Measurements from ENCODE around the gene CDRT15L2.
"Not testable (repeated sequence)": the region's sequence is repeated elsewhere in the genome, so short reads cannot be mapped to it uniquely, and the experiment has no call there.

Gene CDRT15L2

DNA sequence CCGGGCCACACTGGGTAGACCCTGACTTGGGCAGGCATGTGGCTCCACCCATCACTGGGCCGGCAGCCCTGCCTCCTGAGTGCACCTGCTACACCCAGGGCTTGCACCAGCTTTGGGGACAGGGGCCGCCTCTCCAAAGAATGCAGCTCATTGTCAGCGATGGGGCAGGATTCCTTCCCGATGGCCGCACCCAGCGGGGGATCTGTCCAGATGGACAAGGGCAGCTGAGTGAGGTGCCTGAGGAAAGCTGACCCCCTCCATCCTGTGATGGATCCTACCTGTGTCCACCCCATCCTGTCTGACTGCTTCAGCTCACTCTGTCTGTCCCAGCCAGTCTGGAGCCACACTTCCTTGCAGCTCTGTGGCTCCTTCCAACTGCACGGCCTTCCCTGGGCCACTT lies 10.9 kb upstream of the CDRT15L2 start:
- not testable (repeated sequence) for FAIRE-seq; DNase-seq (ENCODE audit: extremely low spot score, insufficient read length, low read depth)

DNA sequence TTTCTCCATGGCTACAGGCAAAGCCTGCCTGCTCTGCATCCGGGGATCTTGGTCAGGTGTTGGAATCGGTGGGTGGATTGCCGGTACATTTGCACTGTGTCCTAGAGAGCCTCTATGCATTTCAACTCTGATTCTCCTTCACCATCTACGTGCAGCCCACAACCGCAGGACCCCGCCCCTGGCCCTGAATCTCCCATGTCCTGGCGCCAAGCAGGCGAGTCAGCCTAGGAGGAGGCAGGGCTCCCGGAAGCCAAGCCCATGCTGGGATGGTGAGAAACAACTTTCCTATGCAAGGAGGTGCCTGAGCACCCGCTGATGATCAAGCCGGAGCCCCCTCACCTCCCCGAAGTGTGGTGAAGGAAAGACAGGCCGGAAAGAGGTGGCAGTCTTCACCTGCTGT lies 7.9 kb upstream of the CDRT15L2 start:
- not testable (repeated sequence) for DNase-seq (ENCODE audit: extremely low spot score, insufficient read length, low read depth); FAIRE-seq

DNA sequence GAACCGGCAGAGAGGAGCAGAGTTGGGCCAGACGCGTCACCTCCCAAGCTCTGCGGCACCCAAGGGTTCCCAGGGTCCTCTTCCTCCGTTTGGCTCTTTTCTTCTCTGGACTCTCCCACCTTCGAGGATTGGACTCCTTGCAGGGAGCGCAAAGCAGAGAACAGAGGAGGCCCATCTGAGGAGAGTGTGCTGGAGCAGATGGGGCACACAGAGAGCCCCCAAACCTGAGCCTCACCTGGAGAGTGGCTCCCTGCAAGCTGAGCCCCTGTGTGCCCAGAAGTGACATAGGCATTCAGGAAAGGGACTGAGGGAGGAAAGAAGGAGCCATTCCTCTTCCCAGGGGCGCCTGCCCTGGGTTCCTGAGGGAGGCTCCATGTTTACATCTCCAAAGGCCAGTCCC lies 6.3 kb upstream of the CDRT15L2 start:
- not testable (repeated sequence) for DNase-seq (ENCODE audit: extremely low spot score, insufficient read length, low read depth); FAIRE-seq

DNA sequence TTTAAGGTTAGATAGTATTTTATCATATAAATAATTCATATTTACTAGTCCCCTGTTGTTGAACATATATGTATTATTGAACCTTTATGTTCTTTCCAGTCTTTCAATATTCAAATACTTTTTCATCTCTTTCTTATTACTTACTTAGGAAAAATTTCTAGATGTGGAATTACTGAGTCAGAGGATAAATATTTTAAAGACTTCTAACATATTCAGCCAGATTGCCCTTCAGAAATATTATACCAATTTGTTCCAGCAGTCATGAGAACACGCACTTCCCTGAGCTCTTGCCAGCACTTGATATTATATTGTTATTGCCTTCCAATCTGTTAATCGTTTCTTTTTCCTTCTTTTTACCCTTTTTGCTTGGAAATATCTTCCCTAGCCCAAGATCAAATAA lies 4.5 kb upstream of the CDRT15L2 start:
- not testable (repeated sequence) for FAIRE-seq; DNase-seq (ENCODE audit: extremely low spot score, insufficient read length, low read depth)

DNA sequence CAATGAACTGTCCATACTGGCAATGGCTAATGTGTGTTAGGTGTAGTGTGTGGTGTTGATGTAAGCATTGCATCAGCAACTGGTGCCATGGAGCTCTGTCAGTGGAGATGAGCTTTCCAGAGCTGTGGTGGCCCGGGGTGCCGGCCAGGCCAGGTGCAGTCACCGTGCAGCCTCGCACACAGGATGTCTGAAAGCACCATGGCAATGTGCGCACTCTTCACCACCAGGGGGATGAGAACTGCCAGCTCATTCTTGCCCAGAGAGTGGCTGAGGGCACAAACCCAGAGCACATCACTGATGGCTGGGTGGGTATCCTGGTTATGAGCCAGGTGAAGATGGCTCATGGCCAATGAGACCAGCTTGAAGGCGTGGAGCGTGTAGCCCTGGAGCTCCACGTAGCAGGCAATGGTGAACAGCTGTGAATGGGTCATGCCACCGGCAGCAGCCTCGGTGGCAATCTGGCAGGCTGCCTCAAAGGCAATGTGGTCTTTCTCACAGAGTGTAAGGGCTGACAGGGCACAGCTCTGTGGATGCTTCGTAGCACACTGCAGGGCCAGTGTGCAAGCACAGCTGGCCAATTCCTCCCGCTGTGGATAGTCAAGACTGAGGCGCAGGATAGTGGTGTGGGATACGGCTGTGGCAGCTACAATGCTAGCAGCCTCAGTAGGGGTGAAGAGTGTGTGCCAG lies 4.5 kb downstream of the CDRT15L2 start:
- DNase-seq (ENCODE audit: extremely low spot score, insufficient read length, low read depth); FAIRE-seq: not testable (repeated sequence)

DNA sequence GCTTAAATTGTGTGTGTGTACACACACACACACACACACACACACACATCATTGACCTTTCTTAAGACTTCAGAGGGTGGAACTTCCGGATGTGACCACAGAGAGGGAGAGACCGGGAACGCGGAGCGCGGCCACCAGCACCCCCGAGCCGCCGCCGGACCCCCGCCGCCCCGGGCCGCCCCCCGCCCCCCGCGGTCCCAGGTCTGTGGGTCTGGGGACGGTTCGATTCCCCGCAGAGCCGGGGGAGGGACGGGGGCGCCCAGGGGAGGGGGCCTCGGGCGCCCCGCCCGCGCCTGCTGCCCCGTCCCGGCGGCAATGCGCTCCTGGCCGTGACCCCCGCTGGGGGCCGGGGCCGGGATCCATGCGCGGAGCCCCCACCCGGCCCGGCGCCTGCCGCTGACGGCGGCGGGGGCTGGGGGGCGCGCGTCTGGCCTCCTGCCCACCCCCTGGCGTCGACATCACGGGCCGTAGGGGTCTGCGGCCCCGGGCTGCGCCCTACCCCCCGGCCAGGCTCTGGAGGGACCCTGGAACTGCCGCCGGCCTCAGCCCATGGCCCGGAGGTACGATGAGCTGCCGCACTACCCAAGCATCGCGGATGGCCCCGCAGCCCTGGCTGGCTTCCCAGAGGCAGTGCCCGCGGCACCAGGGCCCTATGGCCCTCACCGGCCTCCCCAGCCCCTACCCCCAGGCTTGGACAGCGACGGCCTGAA lies 9.4 kb downstream of the CDRT15L2 start:
- not testable (repeated sequence) for DNase-seq (ENCODE audit: extremely low spot score, insufficient read length, low read depth); FAIRE-seq

DNA sequence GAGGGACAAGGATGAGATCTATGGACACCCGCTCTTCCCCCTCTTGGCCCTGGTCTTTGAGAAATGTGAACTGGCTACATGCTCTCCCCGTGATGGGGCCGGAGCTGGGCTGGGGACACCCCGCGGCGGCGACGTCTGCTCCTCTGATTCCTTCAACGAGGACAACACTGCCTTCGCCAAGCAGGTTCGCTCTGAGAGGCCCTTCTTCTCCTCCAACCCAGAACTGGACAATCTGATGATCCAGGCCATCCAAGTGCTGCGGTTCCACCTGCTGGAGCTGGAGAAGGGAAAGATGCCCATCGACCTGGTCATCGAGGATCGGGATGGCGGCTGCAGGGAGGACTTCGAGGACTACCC lies 9.9 kb downstream of the CDRT15L2 start:
- FAIRE-seq; DNase-seq (ENCODE audit: extremely low spot score, insufficient read length, low read depth): not testable (repeated sequence)

DNA sequence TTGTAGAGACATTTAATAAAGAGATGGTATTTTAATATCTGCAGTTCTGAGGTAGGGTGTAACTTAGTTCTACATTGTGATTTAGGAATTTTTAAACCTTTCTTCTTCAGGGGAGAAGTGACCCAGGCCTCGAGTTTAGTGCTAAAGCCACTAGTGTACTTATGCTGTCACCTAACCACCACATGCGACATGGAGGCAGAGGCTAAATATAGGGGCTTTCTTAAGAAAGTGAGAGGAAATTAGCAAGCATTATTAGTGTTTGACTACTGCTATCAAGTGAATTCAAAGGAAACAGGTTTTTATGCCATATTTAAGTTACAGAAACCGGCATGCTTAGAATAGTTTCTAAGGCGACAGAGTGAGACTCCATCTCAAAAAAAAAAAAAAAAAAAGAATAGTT lies 11.5 kb downstream of the CDRT15L2 start:
- FAIRE-seq; DNase-seq (ENCODE audit: extremely low spot score, insufficient read length, low read depth): not testable (repeated sequence)

DNA sequence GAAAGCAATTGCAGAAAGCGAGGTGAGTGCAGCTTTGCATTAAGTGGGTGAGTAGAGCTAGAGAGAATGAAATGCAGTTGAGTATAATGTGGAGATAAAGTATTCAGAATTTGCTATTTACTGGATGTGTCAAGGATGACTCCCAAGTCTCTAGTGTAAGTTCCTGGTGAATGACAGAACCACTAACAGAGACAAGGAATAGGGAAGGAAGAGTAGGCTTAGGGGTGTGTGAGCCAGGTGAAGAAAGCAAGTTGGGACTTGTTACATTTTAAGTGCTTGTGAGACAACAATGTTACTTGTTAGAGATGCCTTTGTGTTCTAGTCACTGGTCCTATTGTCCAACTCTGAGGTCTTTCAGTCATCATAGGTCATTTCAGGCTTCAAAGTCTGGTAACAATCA lies 26.0 kb downstream of the CDRT15L2 start:
- DNase-seq (ENCODE audit: extremely low spot score, insufficient read length, low read depth); FAIRE-seq: not testable (repeated sequence)

DNA sequence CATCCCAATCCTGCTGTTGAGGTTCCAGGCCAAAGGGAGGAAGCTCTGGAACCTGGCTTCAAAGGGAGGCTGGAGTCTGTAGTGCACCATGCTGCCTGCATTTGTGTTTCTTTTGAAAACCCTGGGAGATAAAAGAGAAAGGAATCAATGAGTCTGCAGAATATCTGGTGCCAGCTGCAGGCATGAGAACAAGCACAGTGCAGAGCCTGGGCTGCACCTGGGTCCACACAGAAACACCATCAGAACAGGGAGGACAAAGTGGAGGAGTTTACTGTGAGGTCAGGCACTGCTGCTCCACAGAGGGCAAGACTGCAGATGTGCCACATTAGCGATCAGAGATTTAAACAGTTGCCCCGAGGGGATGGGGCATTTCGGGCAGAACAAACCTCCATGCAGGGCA lies 30.0 kb downstream of the CDRT15L2 start:
- DNase-seq (ENCODE audit: extremely low spot score, insufficient read length, low read depth); FAIRE-seq: not testable (repeated sequence)

DNA sequence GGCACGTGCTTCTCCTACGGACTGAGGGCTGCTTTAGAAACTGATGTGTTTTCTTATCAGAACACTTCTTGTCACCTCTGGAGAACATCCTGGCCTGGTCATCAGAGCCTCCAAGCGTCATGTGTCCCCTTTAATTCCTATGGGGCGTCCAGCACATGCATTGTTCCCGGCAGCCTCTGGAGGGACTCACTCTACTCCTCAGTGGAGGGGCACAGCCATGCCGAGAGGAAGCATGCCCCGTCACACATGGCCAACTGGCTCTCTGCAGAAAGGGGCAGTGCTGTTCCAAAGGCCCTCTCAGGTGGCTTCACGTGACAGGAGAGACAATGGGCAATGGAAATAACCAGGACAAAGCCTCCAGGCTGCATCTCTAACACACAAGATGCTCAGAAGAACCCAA lies 31.8 kb downstream of the CDRT15L2 start:
- no peak for FAIRE-seq
- DNase-seq (ENCODE audit: extremely low spot score, insufficient read length, low read depth), result no peak

DNA sequence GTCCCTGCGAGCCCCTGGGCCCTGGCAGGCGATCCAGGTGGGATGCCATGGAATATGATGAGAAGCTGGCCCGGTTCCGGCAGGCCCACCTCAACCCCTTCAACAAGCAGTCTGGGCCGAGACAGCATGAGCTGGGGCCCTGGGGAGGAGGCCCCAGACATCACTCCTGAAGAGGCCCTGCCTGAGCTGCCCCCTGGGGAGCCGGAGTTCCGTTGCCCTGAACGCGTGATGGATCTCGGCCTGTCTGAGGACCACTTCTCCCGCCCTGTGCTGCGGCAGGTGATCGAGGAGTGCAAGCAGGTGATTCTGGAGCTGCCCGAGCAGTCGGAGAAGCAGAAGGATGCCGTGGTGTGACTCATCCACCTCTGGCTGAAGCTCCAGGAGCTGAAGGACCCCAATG lies 33.1 kb downstream of the CDRT15L2 start:
- DNase-seq (ENCODE audit: extremely low spot score, insufficient read length, low read depth) (no peak), FAIRE-seq (no peak)

DNA sequence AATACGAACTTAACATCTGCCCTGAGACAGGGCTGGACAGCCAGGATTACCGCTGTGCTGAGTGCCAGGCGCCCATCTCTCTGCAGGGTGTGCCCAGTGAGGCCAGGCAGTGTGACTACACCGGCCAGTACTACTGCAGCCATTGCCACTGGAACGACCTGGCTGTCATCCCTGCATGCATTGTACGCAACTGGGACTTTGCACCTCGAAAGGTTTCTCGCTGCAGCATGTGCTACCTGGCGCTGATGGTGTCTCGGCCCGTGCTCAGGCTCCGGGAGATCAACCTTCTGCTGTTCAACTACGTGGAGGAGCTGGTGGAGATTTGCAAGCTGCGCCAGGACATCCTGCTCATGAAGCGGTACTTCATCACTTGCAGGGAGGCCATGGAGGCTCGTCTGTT lies 33.7 kb downstream of the CDRT15L2 start:
- DNase-seq (ENCODE audit: extremely low spot score, insufficient read length, low read depth) (no peak), FAIRE-seq (no peak)

DNA sequence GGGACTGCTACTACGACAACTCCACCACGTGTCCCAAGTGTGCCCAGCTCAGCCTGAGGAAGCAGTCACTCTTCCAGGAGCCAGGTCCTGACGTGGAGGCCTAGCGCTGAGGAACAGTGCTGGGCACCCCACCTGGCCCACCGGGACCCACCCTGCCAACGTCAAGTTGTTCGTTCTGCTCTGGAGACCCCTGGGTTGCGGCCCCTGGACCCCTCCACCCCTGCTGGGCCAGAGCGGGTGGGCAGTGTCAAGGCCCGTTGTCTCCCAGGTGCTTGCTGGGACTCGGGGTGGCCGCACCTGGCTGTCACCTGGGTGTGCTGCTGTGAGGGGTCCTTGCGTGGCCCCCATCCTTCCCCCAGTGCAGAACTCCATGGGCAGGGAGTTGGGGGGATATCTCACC lies 34.4 kb downstream of the CDRT15L2 start:
- FAIRE-seq (no peak), DNase-seq (ENCODE audit: extremely low spot score, insufficient read length, low read depth) (no peak)

DNA sequence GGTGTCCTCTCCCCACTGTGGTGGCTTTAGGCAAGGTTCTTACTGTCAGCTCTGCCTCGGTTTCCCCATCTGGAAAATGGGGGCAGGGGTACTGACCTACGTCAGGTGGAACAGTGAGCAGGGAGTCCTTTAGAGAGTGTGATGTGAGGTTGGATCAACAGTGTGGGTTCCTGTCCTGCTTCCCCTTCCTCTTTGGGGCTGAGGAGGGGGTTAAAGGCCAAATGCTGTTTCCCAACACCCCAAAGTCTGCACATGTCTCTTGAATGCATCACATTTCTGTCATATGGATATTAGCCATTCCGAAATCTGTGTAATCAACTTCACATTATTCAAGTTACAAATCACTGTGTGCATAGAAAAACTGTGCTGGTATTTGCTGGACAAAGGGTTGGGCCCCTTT lies 35.9 kb downstream of the CDRT15L2 start:
- FAIRE-seq; DNase-seq (ENCODE audit: extremely low spot score, insufficient read length, low read depth): not testable (repeated sequence)

Measured in GM18507 (cell line).